Mesangial cell (primary cell): ENCODE data around the gene ETFBKMT. TPM values are rescaled to one million over a fixed set of nuclear protein-coding genes. Genes with fewer than 3 reads are reported as not detected.

Experiments used
- total RNA-seq: library from RNA; depleted of rRNA; stranded (reverse); fragments of >200 nt; gene quantifications from 2 replicates; pipeline ENCODE4 v1.2.3, GENCODE V29; 2015

ETFBKMT gene
- total RNA-seq = 0.65 and 1.4 TPM in 2 replicates

GRCh38 chr12:31659087-31659942, at the start of gene ETFBKMT:
Gene ETFBKMT, plus strand, starts transcription at chr12:31659688. Its CDS starts 2,266 bp downstream, at chr12:31661954.

Other genes with a start within 250 kb of the ETFBKMT start
- 13.9 and 16.7 TPM in 2 replicates for gene DENND5B, start 68.6 kb upstream of the ETFBKMT start, total RNA-seq
- 4.4 and 5.8 TPM in 2 replicates for gene AMN1, start 69.3 kb downstream of the ETFBKMT start, total RNA-seq